ENCODE data around the gene PSMD13.

Gene PSMD13

GRCh38 chr11:278001-278951, 41.5 kb downstream of the PSMD13 start, which contains the start of gene NLRP6:
TSS of gene NLRP6 (plus strand) at chr11:278407. CDS start at chr11:278570, 163 bp downstream.
- POLR2A ChIA-PET, result no interaction called here
- TF ChIP-seq LEF1 (IDR thresholded peaks at IDR 0.05; ENCODE audit: borderline replicate concordance) (no peak), FOXA1 (IDR thresholded peaks at IDR 0.05) (no peak), SP1 (IDR thresholded peaks at IDR 0.05) (no peak), L3MBTL2 (conservative IDR thresholded peaks at IDR 0.05) (no peak), HDGF (IDR thresholded peaks at IDR 0.05; ENCODE audit: borderline replicate concordance) (no peak), ARNT (IDR thresholded peaks at IDR 0.05) (no peak), ELF4 (IDR thresholded peaks at IDR 0.05) (no peak), SUZ12 (IDR thresholded peaks at IDR 0.05) (no peak), NFRKB (IDR thresholded peaks at IDR 0.05) (no peak), BHLHE40 (IDR thresholded peaks at IDR 0.05; ENCODE audit: borderline replicate concordance) (no peak), FOXM1 (IDR thresholded peaks at IDR 0.05; ENCODE audit: borderline replicate concordance) (no peak), FOXK2 (IDR thresholded peaks at IDR 0.05) (no peak), CTBP1 (IDR thresholded peaks at IDR 0.05; ENCODE audit: borderline replicate concordance) (no peak), ZNF384 (IDR thresholded peaks at IDR 0.05) (no peak), TARDBP (IDR thresholded peaks at IDR 0.05) (no peak), PKNOX1 (IDR thresholded peaks at IDR 0.05) (no peak)
- CTCF ChIA-PET, result interaction anchor here (0.7 kb wide), 1 partner anchor 28 kb away, joined by 3 read pairs; no protein-coding TSS in a partner anchor

GRCh38 chr11:279040-279965, 42.5 kb downstream of the PSMD13 start:
- DNase-seq (ENCODE audit: extremely low spot score), result no peak
- ChIA-PET POLR2A (no interaction called here), CTCF (no interaction called here)
- no peak for TF ChIP-seq CTBP1 (IDR thresholded peaks at IDR 0.05; ENCODE audit: borderline replicate concordance)
- TF ChIP-seq FOXK2 (IDR thresholded peaks at IDR 0.05), result no peak
- no peak for TF ChIP-seq ARNT (IDR thresholded peaks at IDR 0.05)
- no peak for TF ChIP-seq BHLHE40 (IDR thresholded peaks at IDR 0.05; ENCODE audit: borderline replicate concordance)
- no peak for TF ChIP-seq L3MBTL2 (conservative IDR thresholded peaks at IDR 0.05)
- no peak for TF ChIP-seq SUZ12 (IDR thresholded peaks at IDR 0.05)
- TF ChIP-seq SP1 (IDR thresholded peaks at IDR 0.05), result no peak
- TF ChIP-seq PKNOX1 (IDR thresholded peaks at IDR 0.05), result no peak

More at GRCh38 chr11:278001-278951, 41.5 kb downstream of the PSMD13 start, which contains the start of gene NLRP6:
- no peak for DNase-seq (ENCODE audit: extremely low spot score)

- DNase-seq (ENCODE audit: extremely low spot score), result no peak
- ChIA-PET POLR2A (no interaction called here), CTCF (no interaction called here)
- TF ChIP-seq ZNF384 (IDR thresholded peaks at IDR 0.05) (no peak), NFRKB (IDR thresholded peaks at IDR 0.05) (no peak), BHLHE40 (IDR thresholded peaks at IDR 0.05; ENCODE audit: borderline replicate concordance) (no peak), FOXM1 (IDR thresholded peaks at IDR 0.05; ENCODE audit: borderline replicate concordance) (no peak), CTBP1 (IDR thresholded peaks at IDR 0.05; ENCODE audit: borderline replicate concordance) (no peak), LEF1 (IDR thresholded peaks at IDR 0.05; ENCODE audit: borderline replicate concordance) (no peak), SP1 (IDR thresholded peaks at IDR 0.05) (no peak), L3MBTL2 (conservative IDR thresholded peaks at IDR 0.05) (no peak), ELF4 (IDR thresholded peaks at IDR 0.05) (no peak), SUZ12 (IDR thresholded peaks at IDR 0.05) (no peak), HDGF (IDR thresholded peaks at IDR 0.05; ENCODE audit: borderline replicate concordance) (no peak), TARDBP (IDR thresholded peaks at IDR 0.05) (no peak), FOXA1 (IDR thresholded peaks at IDR 0.05) (no peak), ARNT (IDR thresholded peaks at IDR 0.05) (no peak), FOXK2 (IDR thresholded peaks at IDR 0.05) (no peak), PKNOX1 (IDR thresholded peaks at IDR 0.05) (no peak)
These were observed 43.4 kb downstream of the PSMD13 start for GRCh38 chr11:279966-280705.

DNA sequence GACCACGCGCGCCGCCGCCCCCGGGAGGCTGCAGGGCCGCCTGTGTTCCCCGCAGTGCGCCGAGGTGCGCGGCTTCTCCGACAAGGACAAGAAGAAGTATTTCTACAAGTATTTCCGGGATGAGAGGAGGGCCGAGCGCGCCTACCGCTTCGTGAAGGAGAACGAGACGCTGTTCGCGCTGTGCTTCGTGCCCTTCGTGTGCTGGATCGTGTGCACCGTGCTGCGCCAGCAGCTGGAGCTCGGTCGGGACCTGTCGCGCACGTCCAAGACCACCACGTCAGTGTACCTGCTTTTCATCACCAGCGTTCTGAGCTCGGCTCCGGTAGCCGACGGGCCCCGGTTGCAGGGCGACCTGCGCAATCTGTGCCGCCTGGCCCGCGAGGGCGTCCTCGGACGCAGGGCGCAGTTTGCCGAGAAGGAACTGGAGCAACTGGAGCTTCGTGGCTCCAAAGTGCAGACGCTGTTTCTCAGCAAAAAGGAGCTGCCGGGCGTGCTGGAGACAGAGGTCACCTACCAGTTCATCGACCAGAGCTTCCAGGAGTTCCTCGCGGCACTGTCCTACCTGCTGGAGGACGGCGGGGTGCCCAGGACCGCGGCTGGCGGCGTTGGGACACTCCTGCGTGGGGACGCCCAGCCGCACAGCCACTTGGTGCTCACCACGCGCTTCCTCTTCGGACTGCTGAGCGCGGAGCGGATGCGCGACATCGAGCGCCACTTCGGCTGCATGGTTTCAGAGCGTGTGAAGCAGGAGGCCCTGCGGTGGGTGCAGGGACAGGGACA, 44.1 kb downstream of the PSMD13 start:
- ChIA-PET POLR2A (no interaction called here), CTCF (no interaction called here)
- no peak for DNase-seq (ENCODE audit: extremely low spot score)
- TF ChIP-seq L3MBTL2 (conservative IDR thresholded peaks at IDR 0.05), result no peak
- no peak for TF ChIP-seq BHLHE40 (IDR thresholded peaks at IDR 0.05; ENCODE audit: borderline replicate concordance)
- TF ChIP-seq ZNF384 (IDR thresholded peaks at IDR 0.05), result no peak
- TF ChIP-seq FOXK2 (IDR thresholded peaks at IDR 0.05), result no peak
- TF ChIP-seq FOXM1 (IDR thresholded peaks at IDR 0.05; ENCODE audit: borderline replicate concordance), result no peak
- TF ChIP-seq NFRKB (IDR thresholded peaks at IDR 0.05), result no peak
- no peak for TF ChIP-seq PKNOX1 (IDR thresholded peaks at IDR 0.05)
- no peak for TF ChIP-seq ARNT (IDR thresholded peaks at IDR 0.05)
- TF ChIP-seq FOXA1 (IDR thresholded peaks at IDR 0.05), result no peak
- no peak for TF ChIP-seq TARDBP (IDR thresholded peaks at IDR 0.05)
- TF ChIP-seq HDGF (IDR thresholded peaks at IDR 0.05; ENCODE audit: borderline replicate concordance), result no peak
- TF ChIP-seq ELF4 (IDR thresholded peaks at IDR 0.05), result no peak
- no peak for TF ChIP-seq SUZ12 (IDR thresholded peaks at IDR 0.05)
- no peak for TF ChIP-seq SP1 (IDR thresholded peaks at IDR 0.05)
- TF ChIP-seq CTBP1 (IDR thresholded peaks at IDR 0.05; ENCODE audit: borderline replicate concordance), result no peak
- no peak for TF ChIP-seq LEF1 (IDR thresholded peaks at IDR 0.05; ENCODE audit: borderline replicate concordance)

Measured in HEK293T (cell line).